Upper lobe of right lung (tissue), 1 donor: ENCODE data around the gene NTRK3. TPM values are rescaled to one million over a fixed set of nuclear protein-coding genes. Genes with fewer than 3 reads are reported as not detected.
"Not testable (repeated sequence)": the region's sequence is repeated elsewhere in the genome, so short reads cannot be mapped to it uniquely, and the experiment has no call there.

Source experiments
- ATAC-seq: fragments of 200-7000 bp; cut with Tn5 transposase; one replicate; pipeline ENCODE4 v1.9.1; 2020; ENCODE audit warnings: mild to moderate bottlenecking, moderate library complexity
- DNase-seq: peaks from one replicate; pipeline ENCODE4 v3.0.0-alpha.2; 2020
- H3K27ac ChIP-seq: fragments of 200-600 bp; one replicate; pipeline ENCODE4 v1.8.0; 2022
- H3K27me3 ChIP-seq: fragments of 200-600 bp; one replicate; pipeline ENCODE4 v1.8.0; 2022; ENCODE audit warnings: mild to moderate bottlenecking
- H3K36me3 ChIP-seq: fragments of 200-600 bp; one replicate; pipeline ENCODE4 v1.8.0; 2022
- H3K4me1 ChIP-seq: fragments of 200-600 bp; one replicate; pipeline ENCODE4 v1.8.0; 2022
- H3K4me3 ChIP-seq: fragments of 200-600 bp; one replicate; pipeline ENCODE4 v1.8.0; 2022; ENCODE audit warnings: mild to moderate bottlenecking
- H3K9me3 ChIP-seq: fragments of 200-600 bp; one replicate; pipeline ENCODE4 v1.8.0; 2022
- CTCF ChIP-seq: fragments of 200-600 bp; IDR thresholded peaks from one replicate; pipeline ENCODE4 v1.8.0; 2022; ENCODE audit warnings: antibody characterized with exemption
- intact Hi-C: fragments of 100-400 bp; cut with DNase I; formaldehyde crosslinking; loops from one replicate; pipeline ENCODE4 v1.11.0; 2022
- total RNA-seq: library from RNA; stranded (reverse); fragmentation: NEBNext Ultra II Directional; extraction: Animal tissue kit (Norgen Biotek cat#: 25700); gene quantifications from one replicate; pipeline ENCODE4 v1.2.1, GENCODE V29; 2021
- donor health status: DM: no; HTN: yes; CAD: no; lungs with severe emphysema.

The NTRK3 gene
- total RNA-seq, 1 donor from 2014 or later, result 2.8 TPM

- ATAC-seq (no peak), DNase-seq (no peak)
- Histone ChIP-seq H3K27ac (no peak overlapping the region), H3K4me1 (no peaks in the 10 kb centered on the region), H3K36me3 (no peaks in the 10 kb centered on the region), H3K27me3 (no peaks in the 10 kb centered on the region), H3K4me3 (no peak overlapping the region), H3K9me3 (no peaks in the 10 kb centered on the region)
- TF ChIP-seq CTCF, result no peak
- intact Hi-C loops, result no loop called here
Measured at GRCh38 chr15:88072598-88073390, 183.7 kb downstream of the NTRK3 start.

- not testable (repeated sequence) for H3K4me1 ChIP-seq
Measured at GRCh38 chr15:88072133-88072532, 184.4 kb downstream of the NTRK3 start.

GRCh38 chr15:88071141-88071540 lies 185.4 kb downstream of the NTRK3 start:
- no peak overlapping the region for H3K4me3 ChIP-seq
- no peak for ATAC-seq
- DNase-seq, result no peak
- H3K36me3 ChIP-seq, result no peaks in the 10 kb centered on the region
- H3K4me1 ChIP-seq, result no peaks in the 10 kb centered on the region
- no peak overlapping the region for H3K27ac ChIP-seq
- no peaks in the 10 kb centered on the region for H3K27me3 ChIP-seq
- no peaks in the 10 kb centered on the region for H3K9me3 ChIP-seq
- intact Hi-C loops, result no loop called here
- no peak for TF ChIP-seq CTCF

More at GRCh38 chr15:88072133-88072532, 184.4 kb downstream of the NTRK3 start:
- H3K36me3 ChIP-seq, H3K9me3 ChIP-seq, H3K27ac ChIP-seq, DNase-seq, ATAC-seq, H3K4me3 ChIP-seq, H3K27me3 ChIP-seq, intact Hi-C loops: not testable (repeated sequence)

GRCh38 chr15:88069561-88069960 lies 187.0 kb downstream of the NTRK3 start:
- Histone ChIP-seq H3K4me3 (no peak overlapping the region), H3K36me3 (no peaks in the 10 kb centered on the region), H3K4me1 (no peaks in the 10 kb centered on the region), H3K27ac (no peak overlapping the region), H3K27me3 (no peaks in the 10 kb centered on the region), H3K9me3 (no peaks in the 10 kb centered on the region)
- TF ChIP-seq CTCF, result no peak
- no peak for ATAC-seq
- intact Hi-C loops, result no loop called here
- DNase-seq, result no peak

- Histone ChIP-seq H3K4me1 (no peaks in the 10 kb centered on the region), H3K36me3 (no peaks in the 10 kb centered on the region), H3K4me3 (no peak overlapping the region), H3K27ac (no peak overlapping the region), H3K27me3 (no peaks in the 10 kb centered on the region), H3K9me3 (no peaks in the 10 kb centered on the region)
- no peak for TF ChIP-seq CTCF
- ATAC-seq, result no peak
- DNase-seq, result no peak
- intact Hi-C loops, result no loop called here
Measured at GRCh38 chr15:88067331-88067685, 189.2 kb downstream of the NTRK3 start.

GRCh38 chr15:88066636-88067330 lies 189.8 kb downstream of the NTRK3 start:
- TF ChIP-seq CTCF, result no peak
- H3K27me3 ChIP-seq, result no peaks in the 10 kb centered on the region
- H3K27ac ChIP-seq, result no peak overlapping the region
- H3K4me1 ChIP-seq, result no peaks in the 10 kb centered on the region
- H3K36me3 ChIP-seq, result no peaks in the 10 kb centered on the region
- ATAC-seq (no peak), DNase-seq (no peak)
- H3K9me3 ChIP-seq, result no peaks in the 10 kb centered on the region
- H3K4me3 ChIP-seq, result no peak overlapping the region
- intact Hi-C loops, result no loop called here
